Breast epithelium (tissue), 4 donors: ENCODE measurements around the gene MUC4. TPM values are rescaled to one million over a fixed set of nuclear protein-coding genes. Genes with fewer than 3 reads are reported as not detected.

Experiments
- DNase-seq, 2 donors: peaks; one replicate each; pipeline ENCODE4 v3.0.0-alpha.2; 2019; ENCODE audit warnings: low spot score in 2 of 2
- H3K27ac ChIP-seq, 2 donors: fragments of 200-600 bp; sonication (generic) in 1 of 2; one replicate each; pipeline ENCODE4 v1.5.1; 2016 to 2019; ENCODE audit warnings: mild to moderate bottlenecking in 1 of 2
- H3K27me3 ChIP-seq, 2 donors: fragments of 200-600 bp; sonication (generic) in 1 of 2; one replicate each; pipeline versions ENCODE4 v1.5.1 to v1.6.0; 2017 to 2019; ENCODE audit warnings: control low read depth in 1 of 2, mild to moderate bottlenecking in 1 of 2
- H3K36me3 ChIP-seq: fragments of 200-600 bp; one replicate; pipeline ENCODE4 v1.5.1; 2019
- H3K4me1 ChIP-seq, 2 donors: fragments of 200-600 bp; sonication (generic); one replicate each; pipeline ENCODE4 v1.5.1; 2016 to 2019; ENCODE audit warnings: control low read depth in 1 of 2
- H3K4me3 ChIP-seq, 3 donors: fragments of 200-600 bp; sonication (generic); 1 replicate in 2 of 3; 2 replicates in 1 of 3; pipeline ENCODE4 v1.5.1; 2016 to 2019; ENCODE audit warnings: mild to moderate bottlenecking in 3 of 3, moderate library complexity in 2 of 3
- H3K9me3 ChIP-seq, 2 donors: fragments of 200-600 bp; sonication (generic) in 1 of 2; one replicate each; pipeline ENCODE4 v1.5.1; 2016 to 2019; ENCODE audit warnings: control low read depth in 1 of 2
- CTCF ChIP-seq, 3 donors: fragments of 450-650 bp; IDR thresholded peaks; one replicate each; pipeline ENCODE4 v1.5.1; 2016 to 2017; ENCODE audit warnings: antibody characterized with exemption in 3 of 3, mild to moderate bottlenecking in 3 of 3, moderate library complexity in 3 of 3
- POLR2A ChIP-seq: fragments of 450-650 bp; IDR thresholded peaks from one replicate; pipeline ENCODE4 v1.6.1; 2016; ENCODE audit warnings: antibody characterized with exemption, mild to moderate bottlenecking, moderate library complexity
- POLR2AphosphoS5 ChIP-seq, 3 donors: sonication (generic); formaldehyde crosslinking; IDR thresholded peaks; one replicate each; pipeline ENCODE4 v1.6.1; 2017; ENCODE audit warnings: antibody characterized with exemption in 3 of 3
- intact Hi-C: fragments of 100-400 bp; cut with DNase I; formaldehyde crosslinking; loops from one replicate; pipeline ENCODE4 v1.15.1; 2023; ENCODE audit warnings: low total_unique reads
- total RNA-seq, 3 donors: library from RNA; depleted of rRNA; stranded (reverse); fragments of >200 nt; gene quantifications; one replicate each; pipeline ENCODE4 v1.1.0, GENCODE V29; 2016

Gene MUC4
- total RNA-seq, 3 donors from 2014 or later = under 0.01 to 1.3 TPM; not detected in 1

GRCh38 chr3:195770081-195770840 is 41.5 kb downstream of the MUC4 start:
- H3K27ac ChIP-seq = no peak overlapping the region
- no peaks in the 10 kb centered on the region for H3K9me3 ChIP-seq
- no peaks in the 10 kb centered on the region for H3K27me3 ChIP-seq
- intact Hi-C loops = no loop called here
- TF ChIP-seq POLR2A = no peak
- TF ChIP-seq CTCF (IDR thresholded peaks at IDR 0.05) = no peak
- no peak for TF ChIP-seq POLR2AphosphoS5 (IDR thresholded peaks at IDR 0.05)
- H3K36me3 ChIP-seq = no peaks in the 10 kb centered on the region
- H3K4me1 ChIP-seq = no peaks in the 10 kb centered on the region
- H3K4me3 ChIP-seq = no peak overlapping the region
- DNase-seq = no peak

GRCh38 chr3:195769551-195769950 is 42.2 kb downstream of the MUC4 start:
- no peaks in the 10 kb centered on the region for H3K27me3 ChIP-seq
- no peak overlapping the region for H3K4me3 ChIP-seq
- TF ChIP-seq POLR2A (no peak), CTCF (IDR thresholded peaks at IDR 0.05) (no peak), POLR2AphosphoS5 (IDR thresholded peaks at IDR 0.05) (no peak)
- intact Hi-C loops = no loop called here
- H3K4me1 ChIP-seq = no peaks in the 10 kb centered on the region
- no peak overlapping the region for H3K27ac ChIP-seq
- no peak for DNase-seq
- H3K9me3 ChIP-seq = no peaks in the 10 kb centered on the region
- H3K36me3 ChIP-seq = no peaks in the 10 kb centered on the region

- H3K9me3 ChIP-seq = no peaks in the 10 kb centered on the region
- intact Hi-C loops = no loop called here
- H3K27ac ChIP-seq = no peak overlapping the region
- no peak for TF ChIP-seq CTCF (IDR thresholded peaks at IDR 0.05)
- TF ChIP-seq POLR2A = no peak
- no peak for TF ChIP-seq POLR2AphosphoS5 (IDR thresholded peaks at IDR 0.05)
- no peaks in the 10 kb centered on the region for H3K36me3 ChIP-seq
- no peak overlapping the region for H3K4me3 ChIP-seq
- peak in 1 of 2 donors; percentile 34 for DNase-seq
- no peaks in the 10 kb centered on the region for H3K4me1 ChIP-seq
- H3K27me3 ChIP-seq = no peaks in the 10 kb centered on the region
Observed at GRCh38 chr3:195768831-195769303, 42.9 kb downstream of the MUC4 start.

- no peak overlapping the region for H3K27ac ChIP-seq
- H3K4me1 ChIP-seq = no peaks in the 10 kb centered on the region
- H3K36me3 ChIP-seq = no peaks in the 10 kb centered on the region
- TF ChIP-seq CTCF (IDR thresholded peaks at IDR 0.05) = no peak
- TF ChIP-seq POLR2A = no peak
- no peak for TF ChIP-seq POLR2AphosphoS5 (IDR thresholded peaks at IDR 0.05)
- no peaks in the 10 kb centered on the region for H3K9me3 ChIP-seq
- intact Hi-C loops = no loop called here
- no peak for DNase-seq
- no peaks in the 10 kb centered on the region for H3K27me3 ChIP-seq
- no peak overlapping the region for H3K4me3 ChIP-seq
Observed at GRCh38 chr3:195768414-195768813, 43.3 kb downstream of the MUC4 start.

- no peaks in the 10 kb centered on the region for H3K27me3 ChIP-seq
- DNase-seq = no peak
- H3K4me1 ChIP-seq = no peaks in the 10 kb centered on the region
Observed at GRCh38 chr3:195767792-195768191, 43.9 kb downstream of the MUC4 start.

More at GRCh38 chr3:195767792-195768191, 43.9 kb downstream of the MUC4 start:
- TF ChIP-seq CTCF (IDR thresholded peaks at IDR 0.05) (no peak), POLR2AphosphoS5 (IDR thresholded peaks at IDR 0.05) (no peak), POLR2A (no peak)
- intact Hi-C loops = no loop called here
- Histone ChIP-seq H3K27ac (no peak overlapping the region), H3K9me3 (no peaks in the 10 kb centered on the region), H3K36me3 (no peaks in the 10 kb centered on the region), H3K4me3 (no peak overlapping the region)
